ENCODE results near the gene SHH. TPM values are rescaled to one million over a fixed set of nuclear protein-coding genes. Genes with fewer than 3 reads are reported as not detected.

The SHH gene
- total and polyA plus RNA-seq, 2 of the 4 experiments (the other 2 are of a cell fraction), result under 0.01 to 0.03 TPM

DNA sequence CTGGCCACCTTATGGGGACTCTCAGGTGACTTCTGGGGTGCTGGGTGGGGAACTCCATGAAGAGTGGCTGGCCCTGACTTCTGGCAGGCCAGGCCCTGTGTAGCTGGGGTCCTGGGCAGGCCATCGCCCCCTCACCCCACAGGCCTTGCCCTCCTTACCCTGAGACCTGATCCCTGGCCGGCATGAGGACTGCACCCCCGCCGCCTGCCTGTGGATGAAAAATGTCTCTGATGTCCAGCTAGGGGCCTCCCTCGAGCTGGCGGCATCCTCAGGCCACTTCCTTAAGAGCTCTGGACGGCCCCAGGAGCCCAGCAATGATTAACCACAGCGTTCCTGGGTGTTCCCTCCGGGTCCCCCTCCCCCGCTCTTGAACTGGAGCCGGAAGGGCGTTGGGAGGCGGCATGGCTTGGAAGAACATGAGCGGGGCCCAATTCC, 31.8 kb upstream of the SHH start:
- no TSS peak for BruUV-seq (replicated peaks)
- Histone ChIP-seq H2BK15ac (ENCODE audit: low read depth, low read length) (no peak overlapping the region), H2BK120ac (ENCODE audit: low read depth, low read length) (no peak overlapping the region), H3K4ac (ENCODE audit: low read depth, low read length) (no peak overlapping the region), H3K4me2 (ENCODE audit: low read depth, low read length) (no peak overlapping the region), H2AK5ac (ENCODE audit: low read depth, low read length) (no peak overlapping the region), H3K9ac (ENCODE audit: low read depth, low read length) (no peak overlapping the region), H2BK5ac (ENCODE audit: low read depth, low read length, poor library complexity, severe bottlenecking) (no peak overlapping the region), H3K14ac (replicated peaks; ENCODE audit: low read depth, low read length) (no peak overlapping the region), H3K56ac (ENCODE audit: extremely low read depth, insufficient read depth, low read length) (no peak overlapping the region), H2BK20ac (ENCODE audit: low read depth, low read length) (no peak overlapping the region), H4K20me1 (ENCODE audit: insufficient read depth, low read length) (no peaks in the 10 kb centered on the region), H2AK9ac (replicated peaks; ENCODE audit: low read depth, low read length, poor library complexity) (no peak overlapping the region), H3K9me3 (ENCODE audit: control insufficient read depth, insufficient read depth, low read length) (peaks cover 15% of the 10 kb centered on the region; the same call in 1 of the 2 replicates), H3K4me3 (ENCODE audit: insufficient read depth, low read depth, low read length) (no peak overlapping the region), H3K79me1 (ENCODE audit: low read depth in 1 of 2, low read length in 2 of 2) (no peaks in the 10 kb centered on the region), H3K4me1 (ENCODE audit: control insufficient read depth, insufficient read depth, low read length) (no peaks in the 10 kb centered on the region), H2AFZ (replicated peaks; ENCODE audit: low read length, poor library complexity) (no peak overlapping the region), H4K91ac (ENCODE audit: insufficient read depth, low read depth, low read length) (no peak overlapping the region), H3K18ac (ENCODE audit: low read depth, low read length) (no peak overlapping the region), H3K27ac (ENCODE audit: insufficient read depth, low read length) (no peak overlapping the region), H3K23ac (ENCODE audit: low read depth, low read length) (no peak overlapping the region), H4K8ac (ENCODE audit: low read depth in 2 of 2, low read length in 2 of 2) (no peak overlapping the region), H3K36me3 (ENCODE audit: control insufficient read depth, insufficient read depth, low read length) (no peaks in the 10 kb centered on the region), H3K9me1 (ENCODE audit: insufficient read depth, low read length) (no peaks in the 10 kb centered on the region), H4K5ac (ENCODE audit: low read depth, low read length) (no peak overlapping the region), H3K27me3 (ENCODE audit: control insufficient read depth, insufficient read depth, low read length) (no peaks in the 10 kb centered on the region)
- TF ChIP-seq NFE2L2 (IDR thresholded peaks at IDR 0.05; ENCODE audit: low read depth, low read length) (no peak), RAD21 (IDR thresholded peaks at IDR 0.05; ENCODE audit: low read length) (no peak), FOS (IDR thresholded peaks at IDR 0.05; ENCODE audit: low read depth, low read length) (no peak), MAFK (IDR thresholded peaks at IDR 0.05; ENCODE audit: low read depth, low read length) (no peak), MXI1 (IDR thresholded peaks at IDR 0.05; ENCODE audit: borderline replicate concordance, low read depth, low read length) (no peak), RCOR1 (IDR thresholded peaks at IDR 0.05; ENCODE audit: insufficient replicate concordance, low read length) (no peak), CEBPB (IDR thresholded peaks at IDR 0.05; ENCODE audit: low read depth, low read length) (no peak), POLR2A (IDR thresholded peaks at IDR 0.05; ENCODE audit: low read depth, low read length) (no peak), MAZ (IDR thresholded peaks at IDR 0.05; ENCODE audit: borderline replicate concordance, low read depth, low read length) (no peak), CHD1 (IDR thresholded peaks at IDR 0.05; ENCODE audit: low read depth, low read length) (no peak), SMC3 (IDR thresholded peaks at IDR 0.05; ENCODE audit: low read depth, low read length) (no peak), RFX5 (IDR thresholded peaks at IDR 0.05; ENCODE audit: low read depth, low read length) (no peak), BHLHE40 (IDR thresholded peaks at IDR 0.05; ENCODE audit: low read depth, low read length) (no peak)
- TF ChIP-seq, protein P1, sequence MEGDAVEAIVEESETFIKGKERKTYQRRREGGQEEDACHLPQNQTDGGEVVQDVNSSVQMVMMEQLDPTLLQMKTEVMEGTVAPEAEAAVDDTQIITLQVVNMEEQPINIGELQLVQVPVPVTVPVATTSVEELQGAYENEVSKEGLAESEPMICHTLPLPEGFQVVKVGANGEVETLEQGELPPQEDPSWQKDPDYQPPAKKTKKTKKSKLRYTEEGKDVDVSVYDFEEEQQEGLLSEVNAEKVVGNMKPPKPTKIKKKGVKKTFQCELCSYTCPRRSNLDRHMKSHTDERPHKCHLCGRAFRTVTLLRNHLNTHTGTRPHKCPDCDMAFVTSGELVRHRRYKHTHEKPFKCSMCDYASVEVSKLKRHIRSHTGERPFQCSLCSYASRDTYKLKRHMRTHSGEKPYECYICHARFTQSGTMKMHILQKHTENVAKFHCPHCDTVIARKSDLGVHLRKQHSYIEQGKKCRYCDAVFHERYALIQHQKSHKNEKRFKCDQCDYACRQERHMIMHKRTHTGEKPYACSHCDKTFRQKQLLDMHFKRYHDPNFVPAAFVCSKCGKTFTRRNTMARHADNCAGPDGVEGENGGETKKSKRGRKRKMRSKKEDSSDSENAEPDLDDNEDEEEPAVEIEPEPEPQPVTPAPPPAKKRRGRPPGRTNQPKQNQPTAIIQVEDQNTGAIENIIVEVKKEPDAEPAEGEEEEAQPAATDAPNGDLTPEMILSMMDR (conservative IDR thresholded peaks at IDR 0.05; ENCODE audit: low read depth, low read length), result no peak
- TF ChIP-seq, protein P2, sequence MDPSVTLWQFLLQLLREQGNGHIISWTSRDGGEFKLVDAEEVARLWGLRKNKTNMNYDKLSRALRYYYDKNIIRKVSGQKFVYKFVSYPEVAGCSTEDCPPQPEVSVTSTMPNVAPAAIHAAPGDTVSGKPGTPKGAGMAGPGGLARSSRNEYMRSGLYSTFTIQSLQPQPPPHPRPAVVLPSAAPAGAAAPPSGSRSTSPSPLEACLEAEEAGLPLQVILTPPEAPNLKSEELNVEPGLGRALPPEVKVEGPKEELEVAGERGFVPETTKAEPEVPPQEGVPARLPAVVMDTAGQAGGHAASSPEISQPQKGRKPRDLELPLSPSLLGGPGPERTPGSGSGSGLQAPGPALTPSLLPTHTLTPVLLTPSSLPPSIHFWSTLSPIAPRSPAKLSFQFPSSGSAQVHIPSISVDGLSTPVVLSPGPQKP (IDR thresholded peaks at IDR 0.05; ENCODE audit: borderline replicate concordance, low read depth, low read length), result no peak
- TF ChIP-seq, protein P3, sequence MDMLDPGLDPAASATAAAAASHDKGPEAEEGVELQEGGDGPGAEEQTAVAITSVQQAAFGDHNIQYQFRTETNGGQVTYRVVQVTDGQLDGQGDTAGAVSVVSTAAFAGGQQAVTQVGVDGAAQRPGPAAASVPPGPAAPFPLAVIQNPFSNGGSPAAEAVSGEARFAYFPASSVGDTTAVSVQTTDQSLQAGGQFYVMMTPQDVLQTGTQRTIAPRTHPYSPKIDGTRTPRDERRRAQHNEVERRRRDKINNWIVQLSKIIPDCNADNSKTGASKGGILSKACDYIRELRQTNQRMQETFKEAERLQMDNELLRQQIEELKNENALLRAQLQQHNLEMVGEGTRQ (IDR thresholded peaks at IDR 0.05; ENCODE audit: low read depth, low read length), result no peak
- WGBS, 2 experiments (ENCODE audit: extremely low coverage in 2 of 2, insufficient read length in 1 of 2), result 50% methylated on average over 3 of the region's 14 CpGs; no CpG with 5 or more reads in 1 of the 2 experiments
- no peak for DNase-seq
- in situ Hi-C loops (cut with MboI; ENCODE audit: low sequenced_read_pairs), result no loop called here
- dilution Hi-C loops (cut with HindIII; ENCODE audit: low sequenced_read_pairs, unreplicated experiment), result no loop called here
- no peak for ATAC-seq (ENCODE audit: low read depth)
- ChIA-PET CTCF (no interaction called here), POLR2A (ENCODE audit: unreplicated experiment) (no interaction called here)
- intact Hi-C loops (cut with micrococcal nuclease), result no loop called here
